Measurements from ENCODE around the gene VSIR. TPM values are rescaled to one million over a fixed set of nuclear protein-coding genes. Genes with fewer than 3 reads are reported as not detected.

VSIR gene
- total and polyA plus RNA-seq, 9 of the 15 experiments (the other 6 are each of a cell fraction or from before 2014, with no cell fraction given), result 0.14 to 20.5 (median 9.3) TPM

DNA sequence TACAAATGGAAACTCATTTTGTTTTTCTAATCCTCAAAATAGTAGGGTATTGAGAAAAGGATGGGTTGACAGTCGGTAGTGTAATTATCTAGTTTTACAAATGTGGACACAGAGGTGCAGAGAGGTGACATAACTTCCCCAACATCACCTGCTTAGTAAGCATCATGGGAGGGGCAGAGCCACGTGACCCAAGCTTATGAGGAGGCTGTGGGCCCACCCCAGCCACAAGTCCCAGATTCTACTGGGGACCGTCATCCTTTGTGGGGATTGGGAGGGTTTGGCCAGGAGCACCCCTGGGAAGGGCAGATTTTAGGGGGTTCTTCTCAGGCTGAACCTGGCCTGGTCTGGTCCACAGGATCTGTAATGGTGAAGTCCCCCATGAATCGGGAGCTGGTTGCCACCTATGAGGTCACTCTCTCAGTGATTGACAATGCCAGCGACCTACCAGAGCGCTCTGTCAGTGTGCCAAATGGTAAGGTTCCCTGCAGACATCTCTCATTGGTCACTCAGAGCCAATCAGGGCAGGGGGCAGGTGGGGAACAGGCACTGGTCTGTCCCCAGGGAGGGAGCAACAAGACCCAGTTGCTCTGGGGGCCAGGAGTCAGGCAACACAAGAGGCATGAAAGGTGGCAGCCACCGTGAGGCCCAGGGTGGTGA, 23.6 kb upstream of the VSIR start (continued):
- TF ChIP-seq NEUROD1 (IDR thresholded peaks at IDR 0.05; ENCODE audit: borderline replicate concordance, low read depth, low read length, partially characterized antibody) (peak; percentile 38), USF2 (CRISPR knock-in tag; IDR thresholded peaks at IDR 0.05) (peak; percentile 66), NFYB (IDR thresholded peaks at IDR 0.05; ENCODE audit: extremely low read depth, insufficient read length) (peak; percentile 87), MTA2 (IDR thresholded peaks at IDR 0.05; ENCODE audit: low read depth) (no peak), SP2 (IDR thresholded peaks at IDR 0.05; ENCODE audit: extremely low read depth, low read depth, low read length, poor library complexity, severe bottlenecking) (peak; percentile 53), FOS (IDR thresholded peaks at IDR 0.05; ENCODE audit: extremely low read depth, insufficient read length) (peak; percentile 43)

DNA sequence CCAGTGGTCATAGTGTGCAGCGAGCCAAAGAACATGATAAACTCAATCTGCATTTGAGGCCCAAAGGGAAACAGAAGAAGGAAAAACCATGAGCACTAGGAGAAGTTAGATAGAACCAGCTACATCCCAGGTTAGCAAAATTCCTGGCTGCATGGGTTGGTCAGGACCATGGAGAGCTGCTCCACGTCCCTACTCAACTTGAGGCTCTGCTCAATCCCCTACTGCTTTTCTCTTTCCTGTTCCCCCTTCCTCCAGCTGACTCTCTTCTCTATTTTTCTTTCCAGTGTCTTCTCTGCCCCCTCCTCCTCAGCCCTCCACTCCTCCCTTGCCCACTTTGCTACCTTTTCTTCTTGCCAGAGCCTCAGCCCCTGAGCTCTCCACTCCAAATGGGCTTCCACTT, 21.9 kb upstream of the VSIR start:
- ChIA-PET POLR2A (interaction anchor here (0.6 to 1.5 kb wide), 4 partner anchors 10 to 96 kb away, joined by 3 to 10 read pairs (median 3); no protein-coding TSS in a partner anchor), CTCF (ENCODE audit: low intra/inter-chr PET ratio) (no interaction called here)
- intact Hi-C loops (cut with micrococcal nuclease), result no loop called here
- H3K36me3 ChIP-seq (ENCODE audit: control insufficient read depth, insufficient read depth, low read length), result no peaks in the 10 kb centered on the region
- ATAC-seq (peak; percentile 38; the same call in 1 of the 3 replicates), FAIRE-seq (peak; percentile 90), DNase-seq (ENCODE audit: extremely low read depth in 1 of 4, low spot score in 3 of 4) (peak; percentile 62 to 77 (median 69))
- no peak overlapping the region for H3K9ac ChIP-seq (ENCODE audit: insufficient read depth in 1 of 2, low read depth in 2 of 2, low read length in 2 of 2)
- H3K4me1 ChIP-seq (replicated peaks in 1 of 2; ENCODE audit: control insufficient read depth in 2 of 2, insufficient read depth in 2 of 2, low read length in 2 of 2), result peaks cover 20 to 28% of the 10 kb centered on the region in 2 experiments
- 0% methylated on average over 2 of the region's 2 CpGs for WGBS (ENCODE audit: insufficient coverage, low coverage, missing lambda C conversion rate)
- in situ Hi-C loops (cut with MboI), result no loop called here
- H3K27me3 ChIP-seq (ENCODE audit: control insufficient read depth in 2 of 2, insufficient read depth in 2 of 2, low read length in 2 of 2), result peaks cover 18 to 19% of the 10 kb centered on the region in 2 experiments; a peak in 4 of 5 replicates
- no peak overlapping the region for H3K4me3 ChIP-seq
- no peaks in the 10 kb centered on the region for H3K9me3 ChIP-seq (replicated peaks; ENCODE audit: control insufficient read depth, insufficient read depth, low read depth, low read length)
- H3K9me1 ChIP-seq (ENCODE audit: control insufficient read depth, insufficient read depth, low read length), result peaks cover 8% of the 10 kb centered on the region
- no TSS peak for BruUV-seq (replicated peaks)
- no peaks in the 10 kb centered on the region for H3K79me2 ChIP-seq (ENCODE audit: control insufficient read depth, insufficient read depth, low read length)
- no peak overlapping the region for H3K27ac ChIP-seq (ENCODE audit: extremely low read depth, low read depth, low read length)
- no peak overlapping the region for H3K4me2 ChIP-seq (ENCODE audit: insufficient read depth, low read length)
- no peaks in the 10 kb centered on the region; the same call in 1 of the 2 replicates for H4K20me1 ChIP-seq (replicated peaks; ENCODE audit: control insufficient read depth, insufficient read depth, low read length)
- no peak overlapping the region for H2AFZ ChIP-seq (ENCODE audit: low read depth, low read length)
- no peak for TF ChIP-seq FOXK2 (conservative IDR thresholded peaks at IDR 0.05 in 1 of 2, IDR thresholded peaks at IDR 0.05 in 1 of 2; ENCODE audit: low read depth in 2 of 2)
- TF ChIP-seq TEAD4 (IDR thresholded peaks at IDR 0.05; ENCODE audit: low read length), result no peak
- TF ChIP-seq TEAD4 (CRISPR knock-in tag; IDR thresholded peaks at IDR 0.05; ENCODE audit: borderline replicate concordance), result 0 out of 2 replicates have a peak, but pooled peaks have one; percentile 53
- 0 out of 2 replicates have a peak, but pooled peaks have one; percentile 24 for TF ChIP-seq SP1 (CRISPR knock-in tag; IDR thresholded peaks at IDR 0.05)
- 0 out of 2 replicates have a peak, but pooled peaks have one; percentile 61 for TF ChIP-seq OTX1 (CRISPR knock-in tag; IDR thresholded peaks at IDR 0.05)
- TF ChIP-seq, protein P1, sequence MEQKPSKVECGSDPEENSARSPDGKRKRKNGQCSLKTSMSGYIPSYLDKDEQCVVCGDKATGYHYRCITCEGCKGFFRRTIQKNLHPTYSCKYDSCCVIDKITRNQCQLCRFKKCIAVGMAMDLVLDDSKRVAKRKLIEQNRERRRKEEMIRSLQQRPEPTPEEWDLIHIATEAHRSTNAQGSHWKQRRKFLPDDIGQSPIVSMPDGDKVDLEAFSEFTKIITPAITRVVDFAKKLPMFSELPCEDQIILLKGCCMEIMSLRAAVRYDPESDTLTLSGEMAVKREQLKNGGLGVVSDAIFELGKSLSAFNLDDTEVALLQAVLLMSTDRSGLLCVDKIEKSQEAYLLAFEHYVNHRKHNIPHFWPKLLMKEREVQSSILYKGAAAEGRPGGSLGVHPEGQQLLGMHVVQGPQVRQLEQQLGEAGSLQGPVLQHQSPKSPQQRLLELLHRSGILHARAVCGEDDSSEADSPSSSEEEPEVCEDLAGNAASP (IDR thresholded peaks at IDR 0.05), result no peak
- TF ChIP-seq POLR2H (tag; IDR thresholded peaks at IDR 0.05; ENCODE audit: low read depth), result no peak
- 0 out of 2 replicates have a peak, but pooled peaks have one; percentile 31 for TF ChIP-seq XRCC5 (IDR thresholded peaks at IDR 0.05; ENCODE audit: low read depth, low read length)
- no peak for TF ChIP-seq PPARD (CRISPR knock-in tag; IDR thresholded peaks at IDR 0.05)
- TF ChIP-seq LCOR (CRISPR knock-in tag; IDR thresholded peaks at IDR 0.05), result no peak
